RWPE2 (cell line): ENCODE results near the gene RPE.

Experiments
- ATAC-seq: fragments of 200-7000 bp; cut with Tn5 transposase; 3 replicates; pipeline ENCODE4 v1.9.1; 2021; ENCODE audit warnings: low read depth
- DNase-seq: peaks from one replicate; pipeline ENCODE4 v3.0.0-alpha.2; 2020; ENCODE audit warnings: low spot score
- H3K27ac ChIP-seq: fragments of 450-650 bp; 2 replicates; pipeline ENCODE4 v1.5.1; 2017; ENCODE audit warnings: mild to moderate bottlenecking; ENCODE audit not compliant: poor library complexity, severe bottlenecking
- H3K27me3 ChIP-seq: fragments of 250-450 bp; sonication (Bioruptor Pico); 2 replicates; pipeline ENCODE4 v1.5.1; 2021; ENCODE audit warnings: mild to moderate bottlenecking, moderate library complexity; ENCODE audit not compliant: insufficient read depth, poor library complexity, severe bottlenecking
- H3K36me3 ChIP-seq: fragments of 250-450 bp; sonication (Bioruptor Pico); 2 replicates; pipeline ENCODE4 v1.5.1; 2020; ENCODE audit warnings: low read depth, mild to moderate bottlenecking, moderate library complexity
- H3K4me1 ChIP-seq: fragments of 250-450 bp; sonication (Bioruptor Pico); 2 replicates; pipeline ENCODE4 v1.5.1; 2021; ENCODE audit warnings: mild to moderate bottlenecking, moderate library complexity; ENCODE audit not compliant: insufficient read depth, poor library complexity, severe bottlenecking
- H3K4me3 ChIP-seq: fragments of 250-450 bp; sonication (Bioruptor Pico); 2 replicates; pipeline ENCODE4 v1.5.1; 2021; ENCODE audit warnings: mild to moderate bottlenecking, moderate library complexity; ENCODE audit not compliant: severe bottlenecking
- H3K9me3 ChIP-seq: fragments of 250-450 bp; sonication (Bioruptor Pico); 2 replicates; pipeline ENCODE4 v1.5.1; 2021; ENCODE audit warnings: mild to moderate bottlenecking, moderate library complexity; ENCODE audit not compliant: severe bottlenecking
- CTCF ChIP-seq: fragments of 450-650 bp; IDR thresholded peaks from one replicate; pipeline ENCODE4 v1.5.1; 2017; ENCODE audit warnings: mild to moderate bottlenecking, moderate library complexity; ENCODE audit not compliant: poor library complexity, severe bottlenecking

The RPE gene

GRCh38 chr2:210028178-210028577 lies 25.7 kb downstream of the RPE start:
- DNase-seq = no peak

GRCh38 chr2:210034087-210034683 lies 31.7 kb downstream of the RPE start:
- ATAC-seq (peak; percentile 32; the same call in 1 of the 3 replicates), DNase-seq (no peak)
- no peaks in the 10 kb centered on the region for H3K27me3 ChIP-seq
- H3K36me3 ChIP-seq = peaks cover 8% of the 10 kb centered on the region; the same call in 1 of the 2 replicates
- H3K9me3 ChIP-seq = no peaks in the 10 kb centered on the region
- no peak overlapping the region for H3K27ac ChIP-seq
- TF ChIP-seq CTCF = no peak
- H3K4me1 ChIP-seq = no peaks in the 10 kb centered on the region
- no peak overlapping the region for H3K4me3 ChIP-seq

More at GRCh38 chr2:210028178-210028577, 25.7 kb downstream of the RPE start:
- H3K27ac ChIP-seq = no peak overlapping the region
- no peak overlapping the region for H3K4me3 ChIP-seq
- TF ChIP-seq CTCF = no peak
- no peak for ATAC-seq
- H3K4me1 ChIP-seq = no peaks in the 10 kb centered on the region
- H3K9me3 ChIP-seq = no peaks in the 10 kb centered on the region
- no peaks in the 10 kb centered on the region for H3K27me3 ChIP-seq
- peaks cover 51% of the 10 kb centered on the region for H3K36me3 ChIP-seq

- Histone ChIP-seq H3K27ac (no peak overlapping the region), H3K4me1 (no peaks in the 10 kb centered on the region), H3K27me3 (no peaks in the 10 kb centered on the region), H3K36me3 (0 out of 2 replicates have a peak, but pooled peaks cover 4% of the 10 kb centered on the region), H3K4me3 (no peak overlapping the region), H3K9me3 (no peaks in the 10 kb centered on the region)
- DNase-seq = no peak
- TF ChIP-seq CTCF = no peak
- no peak for ATAC-seq
Measured at GRCh38 chr2:210035679-210036078, 33.2 kb downstream of the RPE start.

- H3K36me3 ChIP-seq = 0 out of 2 replicates have a peak, but pooled peaks cover 4% of the 10 kb centered on the region
- no peaks in the 10 kb centered on the region for H3K4me1 ChIP-seq
- no peak for DNase-seq
- no peak for ATAC-seq
- H3K27ac ChIP-seq = no peak overlapping the region
- no peak overlapping the region for H3K4me3 ChIP-seq
- TF ChIP-seq CTCF = no peak
- no peaks in the 10 kb centered on the region for H3K9me3 ChIP-seq
- no peaks in the 10 kb centered on the region for H3K27me3 ChIP-seq
Measured at GRCh38 chr2:210038078-210038477, 35.6 kb downstream of the RPE start.

- ATAC-seq (no peak), DNase-seq (no peak)
- no peak overlapping the region for H3K27ac ChIP-seq
Measured at GRCh38 chr2:210046851-210047500, 44.5 kb downstream of the RPE start.

More at GRCh38 chr2:210046851-210047500, 44.5 kb downstream of the RPE start:
- H3K4me1 ChIP-seq = no peaks in the 10 kb centered on the region
- no peak for TF ChIP-seq CTCF
- no peak overlapping the region for H3K4me3 ChIP-seq
- H3K36me3 ChIP-seq = no peaks in the 10 kb centered on the region
- no peaks in the 10 kb centered on the region for H3K27me3 ChIP-seq
- H3K9me3 ChIP-seq = no peaks in the 10 kb centered on the region
